GM19438 (cell line): ENCODE data around the gene FEZF1.
"Not testable (repeated sequence)": the region's sequence is repeated elsewhere in the genome, so short reads cannot be mapped to it uniquely, and the experiment has no call there.

Experiments used
- ATAC-seq: cut with Tn5 transposase; IDR thresholded peaks from one replicate; pipeline ENCODE4 v1.9.1; 2021; ENCODE audit warnings: low read depth; ENCODE audit not compliant: unreplicated experiment

FEZF1 gene

GRCh38 chr7:122309421-122309820 is 4.9 kb upstream of the FEZF1 start:
- ATAC-seq: no peak

- ATAC-seq: no peak
Measured at GRCh38 chr7:122307228-122307621, 2.7 kb upstream of the FEZF1 start.

- ATAC-seq: no peak
Measured at GRCh38 chr7:122306320-122307227, 2.0 kb upstream of the FEZF1 start.

- no peak for ATAC-seq
Measured at GRCh38 chr7:122305475-122306319, 1.1 kb upstream of the FEZF1 start.

GRCh38 chr7:122304996-122305421 is 459 bp upstream of the FEZF1 start:
- ATAC-seq: no peak

- no peak for ATAC-seq
Measured at GRCh38 chr7:122303531-122304318, 825 bp downstream of the FEZF1 start.

- ATAC-seq: no peak
Measured at GRCh38 chr7:122302761-122303530, 1.6 kb downstream of the FEZF1 start.

GRCh38 chr7:122301858-122302760 is 2.4 kb downstream of the FEZF1 start:
- ATAC-seq: no peak

GRCh38 chr7:122300956-122301833 is 3.4 kb downstream of the FEZF1 start:
- ATAC-seq: no peak

- ATAC-seq: no peak
Measured at GRCh38 chr7:122300211-122300932, 4.2 kb downstream of the FEZF1 start.

- no peak for ATAC-seq
Measured at GRCh38 chr7:122299624-122300210, 4.8 kb downstream of the FEZF1 start.

GRCh38 chr7:122298618-122299017 is 5.9 kb downstream of the FEZF1 start:
- ATAC-seq: no peak

GRCh38 chr7:122298131-122298530 is 6.4 kb downstream of the FEZF1 start:
- no peak for ATAC-seq

GRCh38 chr7:122291189-122291588 is 13.4 kb downstream of the FEZF1 start:
- ATAC-seq: no peak

- ATAC-seq: no peak
Measured at GRCh38 chr7:122290476-122290875, 14.1 kb downstream of the FEZF1 start.

GRCh38 chr7:122289426-122289825 is 15.1 kb downstream of the FEZF1 start:
- no peak for ATAC-seq

GRCh38 chr7:122284608-122285007 is 19.9 kb downstream of the FEZF1 start:
- ATAC-seq: not testable (repeated sequence)
